Measurements from ENCODE around the gene ABLIM2.

DNA sequence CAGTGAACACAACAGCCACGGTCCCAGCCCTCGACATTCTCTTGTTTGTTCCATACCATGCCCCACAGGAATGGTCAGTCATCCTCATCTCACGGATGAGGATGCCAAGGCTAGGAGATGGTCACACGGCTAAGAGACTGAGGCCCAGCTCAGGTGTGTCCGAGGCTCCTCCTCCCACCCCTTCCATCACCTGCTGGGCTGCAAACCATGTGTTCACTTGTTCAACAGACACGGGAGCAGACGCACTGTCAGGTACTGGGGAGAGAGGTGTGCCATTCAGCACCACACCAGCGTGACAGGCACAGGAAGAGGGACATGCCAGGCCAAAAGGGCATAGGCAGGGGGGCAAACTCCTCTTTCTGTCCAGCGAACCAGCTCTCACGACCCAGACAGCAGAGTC lies 45.9 kb downstream of the ABLIM2 start:
- TF ChIP-seq, protein P1, sequence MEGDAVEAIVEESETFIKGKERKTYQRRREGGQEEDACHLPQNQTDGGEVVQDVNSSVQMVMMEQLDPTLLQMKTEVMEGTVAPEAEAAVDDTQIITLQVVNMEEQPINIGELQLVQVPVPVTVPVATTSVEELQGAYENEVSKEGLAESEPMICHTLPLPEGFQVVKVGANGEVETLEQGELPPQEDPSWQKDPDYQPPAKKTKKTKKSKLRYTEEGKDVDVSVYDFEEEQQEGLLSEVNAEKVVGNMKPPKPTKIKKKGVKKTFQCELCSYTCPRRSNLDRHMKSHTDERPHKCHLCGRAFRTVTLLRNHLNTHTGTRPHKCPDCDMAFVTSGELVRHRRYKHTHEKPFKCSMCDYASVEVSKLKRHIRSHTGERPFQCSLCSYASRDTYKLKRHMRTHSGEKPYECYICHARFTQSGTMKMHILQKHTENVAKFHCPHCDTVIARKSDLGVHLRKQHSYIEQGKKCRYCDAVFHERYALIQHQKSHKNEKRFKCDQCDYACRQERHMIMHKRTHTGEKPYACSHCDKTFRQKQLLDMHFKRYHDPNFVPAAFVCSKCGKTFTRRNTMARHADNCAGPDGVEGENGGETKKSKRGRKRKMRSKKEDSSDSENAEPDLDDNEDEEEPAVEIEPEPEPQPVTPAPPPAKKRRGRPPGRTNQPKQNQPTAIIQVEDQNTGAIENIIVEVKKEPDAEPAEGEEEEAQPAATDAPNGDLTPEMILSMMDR (IDR thresholded peaks at IDR 0.05; ENCODE audit: insufficient read depth, low read length): no peak
- no peak for TF ChIP-seq GABPA (IDR thresholded peaks at IDR 0.05; ENCODE audit: low read depth)
- no peak for TF ChIP-seq POLR2AphosphoS5 (IDR thresholded peaks at IDR 0.05; ENCODE audit: low read depth)
- TF ChIP-seq, protein P2, sequence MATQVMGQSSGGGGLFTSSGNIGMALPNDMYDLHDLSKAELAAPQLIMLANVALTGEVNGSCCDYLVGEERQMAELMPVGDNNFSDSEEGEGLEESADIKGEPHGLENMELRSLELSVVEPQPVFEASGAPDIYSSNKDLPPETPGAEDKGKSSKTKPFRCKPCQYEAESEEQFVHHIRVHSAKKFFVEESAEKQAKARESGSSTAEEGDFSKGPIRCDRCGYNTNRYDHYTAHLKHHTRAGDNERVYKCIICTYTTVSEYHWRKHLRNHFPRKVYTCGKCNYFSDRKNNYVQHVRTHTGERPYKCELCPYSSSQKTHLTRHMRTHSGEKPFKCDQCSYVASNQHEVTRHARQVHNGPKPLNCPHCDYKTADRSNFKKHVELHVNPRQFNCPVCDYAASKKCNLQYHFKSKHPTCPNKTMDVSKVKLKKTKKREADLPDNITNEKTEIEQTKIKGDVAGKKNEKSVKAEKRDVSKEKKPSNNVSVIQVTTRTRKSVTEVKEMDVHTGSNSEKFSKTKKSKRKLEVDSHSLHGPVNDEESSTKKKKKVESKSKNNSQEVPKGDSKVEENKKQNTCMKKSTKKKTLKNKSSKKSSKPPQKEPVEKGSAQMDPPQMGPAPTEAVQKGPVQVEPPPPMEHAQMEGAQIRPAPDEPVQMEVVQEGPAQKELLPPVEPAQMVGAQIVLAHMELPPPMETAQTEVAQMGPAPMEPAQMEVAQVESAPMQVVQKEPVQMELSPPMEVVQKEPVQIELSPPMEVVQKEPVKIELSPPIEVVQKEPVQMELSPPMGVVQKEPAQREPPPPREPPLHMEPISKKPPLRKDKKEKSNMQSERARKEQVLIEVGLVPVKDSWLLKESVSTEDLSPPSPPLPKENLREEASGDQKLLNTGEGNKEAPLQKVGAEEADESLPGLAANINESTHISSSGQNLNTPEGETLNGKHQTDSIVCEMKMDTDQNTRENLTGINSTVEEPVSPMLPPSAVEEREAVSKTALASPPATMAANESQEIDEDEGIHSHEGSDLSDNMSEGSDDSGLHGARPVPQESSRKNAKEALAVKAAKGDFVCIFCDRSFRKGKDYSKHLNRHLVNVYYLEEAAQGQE (IDR thresholded peaks at IDR 0.05; ENCODE audit: insufficient replicate concordance, low read depth): no peak
